Subcutaneous abdominal adipose tissue (tissue), 5 donors: ENCODE results near the gene APOL4.
A peak's percentile ranks its signal among the peaks of the same experiment; 100 is the strongest.
"Not testable (repeated sequence)": the region's sequence is repeated elsewhere in the genome, so short reads cannot be mapped to it uniquely, and the experiment has no call there.

Experiments used
- H3K27ac ChIP-seq: one replicate; pipeline ENCODE4 v1.7.0; 2013; ENCODE audit warnings: low read depth, mild to moderate bottlenecking, inconsistent platforms, low read length, moderate library complexity
- H3K27me3 ChIP-seq, 5 donors: one replicate each; pipeline ENCODE4 v1.7.0; 2013; ENCODE audit warnings: low read length in 5 of 5, inconsistent platforms in 1 of 5; ENCODE audit not compliant: control insufficient read depth in 5 of 5, insufficient read depth in 4 of 5
- H3K36me3 ChIP-seq, 5 donors: one replicate each; pipeline ENCODE4 v1.7.0; 2013; ENCODE audit warnings: low read length in 5 of 5; ENCODE audit not compliant: control insufficient read depth in 5 of 5, insufficient read depth in 5 of 5
- H3K4me1 ChIP-seq, 5 donors: one replicate each; pipeline ENCODE4 v1.7.0; 2013; ENCODE audit warnings: low read length in 5 of 5, mild to moderate bottlenecking in 3 of 5, moderate library complexity in 1 of 5; ENCODE audit not compliant: control insufficient read depth in 5 of 5, insufficient read depth in 5 of 5
- H3K4me3 ChIP-seq, 5 donors: one replicate each; pipeline ENCODE4 v1.7.0; 2013; ENCODE audit warnings: low read length in 5 of 5, low read depth in 1 of 5
- H3K9ac ChIP-seq, 5 donors: one replicate each; pipeline ENCODE4 v1.7.0; 2013; ENCODE audit warnings: low read length in 5 of 5, mild to moderate bottlenecking in 4 of 5, moderate library complexity in 3 of 5
- H3K9me3 ChIP-seq, 5 donors: one replicate each; pipeline ENCODE4 v1.7.0; 2013; ENCODE audit warnings: low read length in 5 of 5; ENCODE audit not compliant: control insufficient read depth in 5 of 5
- donor health status: healthy.
- donor health status: healthy.
- donor health status: healthy.
- donor health status: healthy.
- donor health status: healthy.

APOL4 gene

GRCh38 chr22:36162127-36163034, 39.2 kb downstream of the APOL4 start:
- no peaks in the 10 kb centered on the region for H3K36me3 ChIP-seq
- H3K4me1 ChIP-seq, result peaks cover 2 to 71% (median 63%) of the 10 kb centered on the region in 5 donors
- peak overlapping the region in 1 of 5 donors; percentile 4 for H3K4me3 ChIP-seq
- H3K27me3 ChIP-seq, result no peaks in the 10 kb centered on the region
- H3K27ac ChIP-seq, result peak overlapping the region; percentile 15
- no peaks in the 10 kb centered on the region for H3K9me3 ChIP-seq
- H3K9ac ChIP-seq, result peak overlapping the region in 3 of 5 donors; percentile 20 to 53 (median 44)

GRCh38 chr22:36161793-36162126, 39.8 kb downstream of the APOL4 start:
- peak overlapping the region in 1 of 5 donors; percentile 9 for H3K9ac ChIP-seq
- peaks cover 2 to 78% (median 65%) of the 10 kb centered on the region in 5 donors for H3K4me1 ChIP-seq
- not testable (repeated sequence) for H3K27me3 ChIP-seq, H3K4me3 ChIP-seq, H3K9me3 ChIP-seq, H3K36me3 ChIP-seq
- peak overlapping the region; percentile 99 for H3K27ac ChIP-seq

GRCh38 chr22:36160499-36160942, 41.1 kb downstream of the APOL4 start, which contains the start of gene APOL3:
TSS of gene APOL3 (minus strand) at chr22:36160755. CDS start at chr22:36149055, 11,700 bp downstream.
- H3K27me3 ChIP-seq, result no peaks in the 10 kb centered on the region
- peak within 1 kb of the TSS; percentile 66 to 91 (median 77) for H3K4me3 ChIP-seq
- peak within 1 kb of the TSS; percentile 41 to 95 (median 71) for H3K9ac ChIP-seq
- peaks cover 12 to 85% (median 77%) of the 10 kb centered on the region in 5 donors for H3K4me1 ChIP-seq
- H3K27ac ChIP-seq, result peak within 1 kb of the TSS; percentile 99
- no peaks in the 10 kb centered on the region for H3K9me3 ChIP-seq
- no peaks in the 10 kb centered on the region for H3K36me3 ChIP-seq

GRCh38 chr22:36156515-36157419, 44.8 kb downstream of the APOL4 start:
- Histone ChIP-seq H3K27ac (peak overlapping the region; percentile 99), H3K9ac (peak overlapping the region; percentile 48 to 83 (median 81)), H3K4me3 (peak overlapping the region; percentile 49 to 91 (median 72)), H3K27me3 (no peaks in the 10 kb centered on the region), H3K4me1 (peaks cover 19 to 96% (median 78%) of the 10 kb centered on the region in 5 donors), H3K36me3 (no peaks in the 10 kb centered on the region), H3K9me3 (no peaks in the 10 kb centered on the region)

GRCh38 chr22:36156119-36156514, 45.5 kb downstream of the APOL4 start:
- H3K4me3 ChIP-seq, result peak overlapping the region; percentile 49 to 91 (median 72)
- H3K36me3 ChIP-seq, result no peaks in the 10 kb centered on the region
- peak overlapping the region; percentile 48 to 83 (median 81) for H3K9ac ChIP-seq
- H3K27ac ChIP-seq, result peak overlapping the region; percentile 99
- peaks cover 19 to 94% (median 75%) of the 10 kb centered on the region in 5 donors for H3K4me1 ChIP-seq
- no peaks in the 10 kb centered on the region for H3K27me3 ChIP-seq
- no peaks in the 10 kb centered on the region for H3K9me3 ChIP-seq

GRCh38 chr22:36155702-36156101, 45.9 kb downstream of the APOL4 start:
- Histone ChIP-seq H3K9ac (peak overlapping the region; percentile 48 to 83 (median 78)), H3K36me3 (no peaks in the 10 kb centered on the region), H3K27me3 (no peaks in the 10 kb centered on the region), H3K27ac (peak overlapping the region; percentile 99), H3K9me3 (no peaks in the 10 kb centered on the region), H3K4me3 (peak overlapping the region; percentile 49 to 91 (median 72)), H3K4me1 (peaks cover 21 to 94% (median 75%) of the 10 kb centered on the region in 5 donors)

- Histone ChIP-seq H3K4me3 (peak overlapping the region in 1 of 5 donors; percentile 72), H3K27ac (peak overlapping the region; percentile 99), H3K9me3 (no peaks in the 10 kb centered on the region), H3K27me3 (no peaks in the 10 kb centered on the region), H3K36me3 (peaks cover 0 to 7% (median under 1%) of the 10 kb centered on the region in 5 donors), H3K9ac (peak overlapping the region in 2 of 5 donors; percentile 11 to 83), H3K4me1 (peaks cover 22 to 94% (median 75%) of the 10 kb centered on the region in 5 donors)
These were observed 47.1 kb downstream of the APOL4 start for GRCh38 chr22:36154423-36154945.

- Histone ChIP-seq H3K9ac (peak overlapping the region in 1 of 5 donors; percentile 83), H3K9me3 (no peaks in the 10 kb centered on the region), H3K27me3 (no peaks in the 10 kb centered on the region), H3K36me3 (peaks cover 0 to 14% (median 7%) of the 10 kb centered on the region in 5 donors), H3K4me3 (no peak overlapping the region), H3K27ac (peak overlapping the region; percentile 99), H3K4me1 (peaks cover 22 to 94% (median 73%) of the 10 kb centered on the region in 5 donors)
These were observed 47.8 kb downstream of the APOL4 start for GRCh38 chr22:36153501-36154422.

GRCh38 chr22:36152821-36153220, 48.8 kb downstream of the APOL4 start:
- Histone ChIP-seq H3K4me1 (peaks cover 22 to 89% (median 64%) of the 10 kb centered on the region in 5 donors), H3K36me3 (peaks cover 0 to 23% (median 16%) of the 10 kb centered on the region in 5 donors), H3K27ac (peak overlapping the region; percentile 99)
- not testable (repeated sequence) for H3K27me3 ChIP-seq, H3K9me3 ChIP-seq, H3K9ac ChIP-seq, H3K4me3 ChIP-seq
